Neutrophil (primary cell): ENCODE measurements around the gene KCTD11.

Experiments used
- H3K27ac ChIP-seq: fragments of 200-600 bp; sonication (generic); 2 replicates; pipeline ENCODE4 v1.5.1; 2016; ENCODE audit warnings: mild to moderate bottlenecking, moderate library complexity
- H3K27me3 ChIP-seq: fragments of 200-600 bp; sonication (generic); 2 replicates; pipeline ENCODE4 v1.6.0; 2016; ENCODE audit warnings: mild to moderate bottlenecking
- H3K36me3 ChIP-seq: fragments of 200-600 bp; sonication (generic); 2 replicates; pipeline ENCODE4 v1.5.1; 2017
- H3K4me1 ChIP-seq, 2 experiments: fragments of 200-600 bp in 1 of 2; sonication (generic) in 1 of 2; 1 replicate in 1 of 2; 2 replicates in 1 of 2; pipeline versions ENCODE4 v1.5.1 to v1.6.1; 2013 to 2016; ENCODE audit warnings: low read depth in 1 of 2, low read length in 1 of 2, mild to moderate bottlenecking in 1 of 2, moderate library complexity in 1 of 2; ENCODE audit not compliant: control insufficient read depth in 1 of 2, insufficient read depth in 1 of 2
- H3K4me3 ChIP-seq, 2 experiments: fragments of 200-600 bp in 1 of 2; sonication (generic) in 1 of 2; 1 replicate in 1 of 2; 2 replicates in 1 of 2; pipeline ENCODE4 v1.5.1; 2013 to 2016; ENCODE audit warnings: low read depth in 1 of 2, low read length in 1 of 2, mild to moderate bottlenecking in 1 of 2, moderate library complexity in 1 of 2
- H3K9me3 ChIP-seq: fragments of 200-600 bp; sonication (generic); 2 replicates; pipeline ENCODE4 v1.5.1; 2016
- CTCF ChIP-seq: fragments of 200-600 bp; sonication (generic); IDR thresholded peaks from 2 replicates; pipeline ENCODE4 v1.5.1; 2016; ENCODE audit warnings: antibody characterized with exemption

KCTD11 gene

DNA sequence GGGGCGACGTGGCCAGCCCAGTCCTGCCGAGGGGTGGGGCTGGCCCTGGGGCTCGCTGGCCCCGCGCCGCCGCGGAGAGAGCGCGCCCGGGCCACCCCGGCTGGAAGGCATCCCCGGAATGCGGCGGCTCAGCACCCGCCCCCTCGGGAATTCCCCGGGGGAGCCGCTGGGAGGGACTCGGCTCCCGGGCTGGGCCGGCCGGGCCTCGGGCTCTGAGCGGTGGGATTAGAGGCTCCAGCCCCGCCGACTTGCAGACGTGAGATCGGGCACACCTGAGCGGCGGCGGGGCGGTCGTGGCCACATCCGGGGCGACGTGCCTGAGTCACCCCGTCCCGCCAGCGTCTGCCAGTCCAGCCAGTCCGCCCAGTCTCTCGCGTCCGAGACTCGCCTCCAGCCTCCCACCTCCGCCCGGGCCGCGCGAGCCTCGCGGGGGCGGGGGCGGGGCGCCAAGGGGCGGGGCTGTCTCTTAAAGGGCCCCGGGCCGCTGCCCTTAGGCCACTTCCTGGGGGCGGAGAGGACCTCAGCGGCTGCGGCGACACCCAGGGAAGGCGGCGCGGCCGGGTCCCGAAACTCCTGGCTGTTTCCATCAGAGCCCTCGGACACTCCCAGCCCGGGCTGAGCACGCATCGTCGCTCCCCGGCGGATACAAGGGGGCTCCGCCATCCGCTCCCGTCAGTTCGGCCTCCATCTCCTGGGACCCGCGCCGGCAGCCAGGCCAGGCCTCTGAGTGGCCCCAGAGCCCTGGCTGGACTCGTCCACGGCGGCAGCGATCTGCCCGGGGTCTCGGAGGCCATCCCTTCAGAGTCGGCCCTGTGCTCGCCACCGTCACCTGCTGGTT, at the start of gene KCTD11:
TSS of gene KCTD11 (plus strand) at position 498 of the 838 bp plus-strand sequence.
- peaks cover 7% of the 10 kb centered on the region for H3K27me3 ChIP-seq
- no peaks in the 10 kb centered on the region for H3K9me3 ChIP-seq
- H3K36me3 ChIP-seq, result peaks cover 68% of the 10 kb centered on the region
- peak within 1 kb of the TSS; percentile 62 for H3K27ac ChIP-seq
- peaks cover 23 to 29% of the 10 kb centered on the region in 2 experiments for H3K4me1 ChIP-seq
- TF ChIP-seq CTCF, result no peak
- H3K4me3 ChIP-seq, result peak within 1 kb of the TSS; percentile 47 to 64

DNA sequence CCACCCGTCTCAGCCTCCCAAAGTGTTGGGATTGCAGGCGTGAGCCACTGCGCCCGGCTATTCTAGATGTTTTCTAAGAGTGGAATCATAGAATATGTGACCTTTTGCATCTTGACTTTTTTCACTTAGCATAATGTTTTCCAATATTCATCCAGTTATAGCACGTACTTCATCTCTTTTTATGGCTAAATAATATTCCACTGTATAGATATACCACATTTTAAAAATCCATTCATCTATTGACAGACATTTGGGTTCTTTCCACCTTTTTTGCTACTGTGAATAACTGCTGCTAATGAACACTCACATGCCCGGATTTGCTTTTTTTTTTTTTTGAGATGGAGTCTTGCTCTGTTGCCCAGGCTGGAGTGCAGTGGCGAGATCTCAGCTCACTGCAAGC, 47.8 kb upstream of the KCTD11 start:
- no peak overlapping the region for H3K27ac ChIP-seq
- H3K36me3 ChIP-seq, result no peaks in the 10 kb centered on the region
- H3K4me1 ChIP-seq, result peaks cover 23% of the 10 kb centered on the region in 2 experiments
- no peaks in the 10 kb centered on the region for H3K9me3 ChIP-seq
- H3K27me3 ChIP-seq, result peaks cover 14% of the 10 kb centered on the region
- TF ChIP-seq CTCF, result no peak
- H3K4me3 ChIP-seq, result no peak overlapping the region

DNA sequence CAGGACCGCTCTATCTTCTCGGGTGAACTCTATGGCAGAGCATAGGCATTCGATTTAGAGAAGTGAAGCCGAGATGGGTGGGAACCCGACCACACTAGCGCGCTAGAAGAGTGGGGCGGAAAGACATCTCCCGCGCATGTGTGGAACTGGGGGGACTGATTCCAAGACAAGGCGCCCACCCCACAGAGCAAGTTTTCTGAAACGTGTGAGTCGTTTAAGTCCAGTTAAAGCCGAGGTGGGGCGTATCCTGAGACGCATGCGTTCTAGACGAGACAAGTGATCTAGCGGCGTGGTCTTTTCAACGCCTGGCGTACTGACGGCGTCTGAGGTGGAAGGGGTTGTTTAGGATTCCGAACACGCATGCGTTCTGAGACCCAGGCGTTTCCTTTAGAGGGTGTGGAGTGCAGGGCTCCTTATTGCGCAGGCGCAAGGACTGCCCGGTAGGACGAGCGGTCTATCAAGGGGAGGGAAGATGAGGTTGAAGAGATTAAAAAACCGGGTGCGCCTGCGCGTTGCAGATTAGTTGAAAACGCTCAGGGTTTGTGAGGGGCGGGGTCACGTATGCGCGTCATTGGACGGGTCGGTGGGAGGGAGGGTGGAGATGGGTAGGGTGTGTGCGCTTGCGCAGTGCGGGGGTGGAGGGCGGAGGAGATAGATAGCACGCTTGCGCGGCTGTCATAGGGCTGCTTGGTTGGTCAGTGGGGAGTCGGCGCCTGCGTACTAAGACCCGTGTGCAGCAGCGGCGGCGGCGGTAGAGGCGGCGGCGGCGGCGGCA, 44.9 kb upstream of the KCTD11 start, which contains the start of gene EIF5A:
TSS of gene EIF5A (plus strand) at position 718 of the 775 bp plus-strand sequence. CDS start 2,008 bp downstream, outside the sequence.
- Histone ChIP-seq H3K36me3 (peaks cover 19% of the 10 kb centered on the region), H3K9me3 (no peaks in the 10 kb centered on the region), H3K27ac (peak within 1 kb of the TSS; percentile 98), H3K27me3 (no peaks in the 10 kb centered on the region), H3K4me1 (peaks cover 30 to 32% of the 10 kb centered on the region in 2 experiments), H3K4me3 (peak within 1 kb of the TSS; percentile 75 to 82)
- TF ChIP-seq CTCF, result no peak

DNA sequence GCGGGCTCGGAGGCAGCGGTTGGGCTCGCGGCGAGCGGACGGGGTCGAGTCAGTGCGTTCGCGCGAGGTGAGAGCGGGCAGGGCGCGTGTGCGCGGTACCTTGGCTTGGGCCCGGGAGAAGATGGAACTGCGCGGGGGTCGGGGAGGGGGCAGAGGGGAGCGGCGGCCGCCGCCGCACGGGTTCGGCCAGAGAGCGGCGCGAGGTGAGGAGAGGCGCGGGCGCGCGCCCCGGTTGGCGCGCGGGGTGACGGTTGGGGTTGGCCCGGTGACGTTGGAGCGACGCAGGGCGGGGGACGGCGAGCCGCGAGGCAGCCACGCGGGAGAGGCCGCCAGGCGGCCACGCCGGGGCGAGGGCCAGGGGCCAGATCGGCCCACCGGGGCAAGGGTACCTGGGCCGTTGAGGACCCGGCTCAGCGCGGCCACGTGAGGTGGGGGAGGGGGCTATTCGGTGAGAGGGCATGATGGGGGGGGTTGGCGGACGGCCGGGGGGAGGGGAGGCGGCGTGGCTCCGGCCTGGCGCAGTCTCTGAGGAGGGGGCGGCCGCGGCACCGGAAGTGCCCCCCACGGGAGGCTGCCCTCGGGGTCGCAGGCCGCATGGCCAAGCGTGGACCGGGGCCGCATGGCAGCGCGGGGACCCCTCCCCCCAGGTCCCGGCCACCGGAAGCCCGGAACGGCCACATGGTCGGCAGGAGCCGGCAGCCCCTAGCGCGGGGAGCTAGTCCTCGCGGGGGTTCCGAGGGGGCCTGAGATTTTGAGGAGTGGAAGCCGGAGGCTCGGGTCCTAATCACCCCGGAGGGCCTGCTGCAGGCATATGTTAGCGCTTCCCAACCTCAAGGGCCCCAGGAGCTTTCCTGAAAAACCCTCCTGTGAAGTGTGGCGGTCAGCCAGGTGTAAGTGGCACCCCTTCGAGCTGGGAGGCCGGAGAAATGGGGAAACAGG, 44.0 kb upstream of the KCTD11 start:
- H3K27me3 ChIP-seq, result no peaks in the 10 kb centered on the region
- H3K4me1 ChIP-seq, result peaks cover 30 to 32% of the 10 kb centered on the region in 2 experiments
- H3K4me3 ChIP-seq, result peak overlapping the region; percentile 75 to 82
- TF ChIP-seq CTCF, result no peak
- H3K36me3 ChIP-seq, result peaks cover 28% of the 10 kb centered on the region
- peak overlapping the region; percentile 98 for H3K27ac ChIP-seq
- no peaks in the 10 kb centered on the region for H3K9me3 ChIP-seq
